Stimulated activated CD8-positive, alpha-beta memory T cell treated with anti-CD3 and anti-CD28 coated beads, Interleukin-7, amount 100 ng/mL, for 4 hours (primary cell): ENCODE measurements around the gene NPY4R.
"Not testable (repeated sequence)": the region's sequence is repeated elsewhere in the genome, so short reads cannot be mapped to it uniquely, and the experiment has no call there.

Experiments used
- DNase-seq, 2 donors: peaks; one replicate each; pipeline ENCODE4 v3.0.0-alpha.2; 2020; ENCODE audit warnings: low read depth in 2 of 2

Gene NPY4R

DNA sequence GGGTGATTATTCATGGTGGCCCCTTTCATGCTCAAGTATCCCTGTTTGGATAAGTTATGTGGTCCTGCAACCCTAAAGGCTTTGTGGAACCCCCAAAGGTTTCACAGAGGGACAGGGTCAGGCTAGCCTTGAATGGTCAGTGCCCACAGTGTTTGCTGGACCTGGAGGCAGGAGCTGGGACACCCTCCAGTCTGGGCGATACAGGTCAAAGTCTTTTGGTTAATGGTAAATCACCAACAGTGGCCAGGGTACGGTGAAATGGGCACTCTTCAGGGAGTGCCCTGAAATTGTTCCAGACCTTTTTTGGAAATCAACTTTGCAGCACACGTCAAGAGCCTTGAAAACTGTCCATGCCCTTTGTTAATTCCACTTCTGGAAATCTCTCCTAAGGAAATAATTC lies 8.7 kb downstream of the NPY4R start:
- not testable (repeated sequence) for DNase-seq

- DNase-seq, result not testable (repeated sequence)
Measured at GRCh38 chr10:46455992-46456391, 9.8 kb downstream of the NPY4R start.

GRCh38 chr10:46451365-46451764 lies 14.4 kb downstream of the NPY4R start:
- not testable (repeated sequence) for DNase-seq

- DNase-seq, result not testable (repeated sequence)
Measured at GRCh38 chr10:46450829-46451228, 14.9 kb downstream of the NPY4R start.

DNA sequence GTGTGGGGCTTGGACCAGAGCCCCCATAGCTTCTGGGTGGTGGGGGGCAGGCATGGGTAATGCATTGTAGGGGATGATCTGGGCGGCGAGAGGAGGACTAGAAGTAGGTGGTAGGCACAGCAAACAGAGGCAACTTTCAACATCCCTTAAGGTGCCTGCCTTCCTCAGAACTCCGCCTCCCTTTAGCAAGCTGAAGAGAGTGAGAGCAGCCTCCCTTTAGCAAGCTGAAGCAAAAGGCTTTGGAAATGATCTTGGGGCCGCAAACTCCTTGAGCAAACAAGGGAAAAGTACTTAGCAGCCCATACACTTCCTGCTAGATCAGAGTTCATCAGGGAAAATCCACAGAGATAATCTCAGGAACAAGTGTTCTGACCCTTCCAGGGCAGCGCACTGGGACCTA lies 18.3 kb downstream of the NPY4R start:
- DNase-seq, result not testable (repeated sequence)

GRCh38 chr10:46445389-46446122 lies 20.2 kb downstream of the NPY4R start:
- DNase-seq, result not testable (repeated sequence)

- DNase-seq, result not testable (repeated sequence)
Measured at GRCh38 chr10:46443422-46443821, 22.3 kb downstream of the NPY4R start.

GRCh38 chr10:46442706-46443275 lies 23.0 kb downstream of the NPY4R start:
- not testable (repeated sequence) for DNase-seq

- DNase-seq, result not testable (repeated sequence)
Measured at GRCh38 chr10:46441837-46442278, 23.9 kb downstream of the NPY4R start.

DNA sequence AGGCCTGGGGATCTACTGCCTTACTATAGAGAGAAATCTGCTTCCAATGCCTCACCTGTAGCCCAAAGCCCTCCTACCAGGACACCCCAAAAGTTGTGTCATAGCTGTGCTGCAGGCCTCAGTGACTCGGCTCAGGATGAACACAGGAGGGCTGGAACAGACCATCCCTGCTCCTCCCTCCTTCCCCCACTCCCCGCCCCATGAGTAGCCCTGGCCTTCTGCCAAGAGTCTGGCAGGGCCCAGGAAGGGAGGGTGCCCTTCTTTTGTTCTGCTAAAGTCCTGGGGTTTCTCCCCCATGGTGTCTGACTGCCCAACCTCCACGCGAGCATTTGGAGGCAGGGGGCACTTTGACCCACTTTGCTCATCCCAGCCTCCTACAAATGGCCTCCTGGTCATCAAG lies 24.8 kb downstream of the NPY4R start:
- not testable (repeated sequence) for DNase-seq

DNA sequence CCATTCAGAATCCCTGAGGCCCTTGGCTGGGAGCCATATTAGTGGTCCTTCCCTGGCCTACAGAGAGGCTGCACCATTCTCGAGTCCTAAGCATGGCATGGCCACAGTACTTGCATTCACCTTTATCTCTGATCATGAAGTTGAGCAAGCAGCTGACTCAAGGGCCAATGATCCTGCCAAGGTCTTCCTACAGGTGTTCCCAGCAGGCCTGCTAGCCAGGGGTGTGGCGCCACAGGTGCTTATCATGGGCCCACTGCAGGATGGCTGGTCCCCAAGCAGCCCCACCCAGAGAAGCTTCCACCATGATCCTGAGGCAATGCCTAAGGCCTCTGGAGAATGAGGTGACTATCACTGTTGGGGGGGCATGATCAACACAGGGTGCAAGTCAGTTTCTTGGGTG lies 42.2 kb downstream of the NPY4R start:
- DNase-seq, result not testable (repeated sequence)

DNA sequence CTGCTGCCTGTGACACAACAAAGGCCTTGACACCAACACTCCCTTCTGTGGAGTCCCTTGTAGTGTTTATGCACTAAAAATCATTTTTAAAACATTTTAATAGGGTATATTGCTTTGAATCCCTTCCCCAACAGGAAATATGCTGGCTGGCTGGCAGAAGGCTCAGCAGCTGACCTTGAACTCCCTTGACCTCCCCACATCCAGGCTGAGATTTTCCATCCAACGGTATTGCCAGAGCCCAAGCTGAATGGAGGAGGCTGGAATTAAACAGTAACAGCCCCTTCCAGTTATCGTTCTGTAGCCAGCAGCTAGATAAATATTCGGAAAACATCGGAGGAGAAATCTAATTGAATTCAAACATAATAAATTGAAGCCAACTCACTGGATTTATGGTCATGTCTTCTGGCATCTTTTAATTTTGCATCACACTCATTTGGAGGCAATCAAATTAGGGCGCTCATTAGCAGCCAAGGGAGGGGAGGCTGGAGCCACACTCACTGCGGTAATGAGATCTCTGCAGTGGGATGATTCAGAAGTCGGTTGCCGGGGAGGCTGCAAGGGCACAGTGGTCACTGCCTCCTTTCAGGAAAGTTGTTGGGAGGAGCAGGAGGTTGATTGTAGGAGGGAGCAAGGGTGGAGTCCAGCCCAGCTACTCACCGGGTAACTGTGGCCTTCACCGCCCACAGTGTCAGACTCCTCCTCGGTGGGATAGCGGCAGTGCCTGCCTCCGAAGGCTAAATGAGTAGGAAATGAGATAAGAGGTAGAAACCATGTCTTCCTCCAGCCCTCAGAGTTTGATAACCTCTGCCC lies 46.0 kb downstream of the NPY4R start:
- DNase-seq, result not testable (repeated sequence)

GRCh38 chr10:46418283-46418682 lies 47.5 kb downstream of the NPY4R start:
- not testable (repeated sequence) for DNase-seq

DNA sequence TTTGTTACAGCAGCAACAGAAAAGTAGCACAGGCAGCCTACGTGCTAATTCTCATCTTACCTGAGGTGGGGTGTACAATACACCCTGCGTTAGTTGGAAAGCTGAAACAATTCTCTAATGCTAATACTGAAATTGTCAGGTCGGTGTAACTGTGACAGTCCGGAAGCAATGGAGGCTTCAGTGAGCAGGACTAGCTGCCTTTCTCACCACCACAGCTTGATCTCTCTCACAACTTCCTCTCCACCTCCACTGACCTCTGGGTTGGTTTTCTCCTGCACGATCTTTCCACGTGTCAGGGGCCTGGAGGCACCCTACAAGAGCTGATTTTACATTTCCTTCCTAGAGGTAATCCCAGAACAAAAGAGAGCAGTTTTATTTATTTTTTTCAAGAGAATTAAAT lies 50.5 kb downstream of the NPY4R start:
- DNase-seq, result not testable (repeated sequence)

DNA sequence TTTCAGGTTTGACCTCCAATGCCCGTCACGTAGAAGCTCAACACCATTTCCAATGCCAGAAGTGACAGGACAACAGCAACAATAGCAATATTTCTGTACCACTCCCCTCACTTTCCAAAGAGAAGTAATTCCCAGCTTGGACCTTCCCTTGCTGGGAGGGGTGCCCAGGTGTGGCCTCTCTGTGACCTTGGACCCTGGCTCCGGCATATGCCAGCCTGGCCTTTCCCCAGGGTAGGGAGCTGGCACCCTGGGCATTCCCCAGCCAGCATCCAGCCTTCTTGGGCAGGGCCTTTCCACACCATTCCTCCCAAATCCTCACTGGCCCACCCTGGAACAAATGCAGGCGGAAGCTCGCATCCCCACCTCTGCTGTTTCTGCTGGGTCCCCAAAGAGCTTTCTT lies 53.1 kb downstream of the NPY4R start:
- not testable (repeated sequence) for DNase-seq

DNA sequence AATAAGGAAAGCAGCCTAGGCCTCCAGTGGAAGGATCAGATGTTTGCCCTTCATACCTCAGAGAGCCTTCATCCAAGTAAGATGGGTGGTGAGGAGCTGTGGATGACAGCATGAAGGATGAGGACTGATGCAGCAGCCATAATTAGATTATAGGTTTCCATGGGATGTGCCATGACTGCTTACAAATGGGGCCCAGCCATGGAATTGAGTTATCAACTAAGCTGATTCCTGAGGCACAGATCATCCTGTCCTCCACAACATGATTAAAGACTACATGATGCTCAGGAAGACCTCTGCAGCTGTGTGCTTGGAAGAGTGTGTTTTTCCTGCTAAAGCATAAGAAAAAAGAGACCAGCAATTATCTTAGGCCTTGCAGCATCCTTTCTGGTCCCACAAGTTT lies 54.6 kb downstream of the NPY4R start:
- DNase-seq, result not testable (repeated sequence)
